ENCODE results near the gene ZDHHC1.

Gene ZDHHC1

GRCh38 chr16:67447508-67448076 is 31.3 kb upstream of the ZDHHC1 start:
- FAIRE-seq = peak; percentile 96

GRCh38 chr16:67446968-67447507 is 30.8 kb upstream of the ZDHHC1 start:
- DNase-seq (ENCODE audit: insufficient read length, low spot score) (no peak), FAIRE-seq (no peak)

More at GRCh38 chr16:67447508-67448076, 31.3 kb upstream of the ZDHHC1 start:
- peak; percentile 87 for DNase-seq (ENCODE audit: insufficient read length, low spot score)

GRCh38 chr16:67445913-67446907 is 29.9 kb upstream of the ZDHHC1 start:
- FAIRE-seq (no peak), DNase-seq (ENCODE audit: insufficient read length, low spot score) (no peak)

- FAIRE-seq (no peak), DNase-seq (ENCODE audit: insufficient read length, low spot score) (no peak)
These were observed 29.2 kb upstream of the ZDHHC1 start for GRCh38 chr16:67445441-67445912.

GRCh38 chr16:67445126-67445426 is 28.8 kb upstream of the ZDHHC1 start:
- FAIRE-seq = no peak
- no peak for DNase-seq (ENCODE audit: insufficient read length, low spot score)

- DNase-seq (ENCODE audit: insufficient read length, low spot score) (no peak), FAIRE-seq (no peak)
These were observed 28.2 kb upstream of the ZDHHC1 start for GRCh38 chr16:67444259-67445125.

GRCh38 chr16:67443265-67443664 is 27.0 kb upstream of the ZDHHC1 start:
- DNase-seq (ENCODE audit: insufficient read length, low spot score) = no peak
- no peak for FAIRE-seq

- DNase-seq (ENCODE audit: insufficient read length, low spot score) = no peak
- no peak for FAIRE-seq
These were observed 26.4 kb upstream of the ZDHHC1 start for GRCh38 chr16:67442581-67443255.

- no peak for DNase-seq (ENCODE audit: insufficient read length, low spot score)
- no peak for FAIRE-seq
These were observed 25.6 kb upstream of the ZDHHC1 start for GRCh38 chr16:67441907-67442306.

GRCh38 chr16:67441271-67441753 is 25.0 kb upstream of the ZDHHC1 start:
- FAIRE-seq (no peak), DNase-seq (ENCODE audit: insufficient read length, low spot score) (no peak)

GRCh38 chr16:67438824-67439393 is 22.6 kb upstream of the ZDHHC1 start:
- FAIRE-seq (no peak), DNase-seq (ENCODE audit: insufficient read length, low spot score) (no peak)

GRCh38 chr16:67438098-67438791 is 22.0 kb upstream of the ZDHHC1 start:
- FAIRE-seq (no peak), DNase-seq (ENCODE audit: insufficient read length, low spot score) (no peak)

GRCh38 chr16:67437513-67437912 is 21.2 kb upstream of the ZDHHC1 start:
- no peak for DNase-seq (ENCODE audit: insufficient read length, low spot score)
- no peak for FAIRE-seq

- FAIRE-seq (no peak), DNase-seq (ENCODE audit: insufficient read length, low spot score) (no peak)
These were observed 20.4 kb upstream of the ZDHHC1 start for GRCh38 chr16:67436640-67437193.

- no peak for FAIRE-seq
- DNase-seq (ENCODE audit: insufficient read length, low spot score) = no peak
These were observed 19.5 kb upstream of the ZDHHC1 start for GRCh38 chr16:67435758-67436164.

GRCh38 chr16:67433131-67433719 is 16.9 kb upstream of the ZDHHC1 start:
- DNase-seq (ENCODE audit: insufficient read length, low spot score) = no peak
- no peak for FAIRE-seq

GRCh38 chr16:67432506-67432890 is 16.2 kb upstream of the ZDHHC1 start:
- no peak for FAIRE-seq

GRCh38 chr16:67431775-67432505 is 15.7 kb upstream of the ZDHHC1 start:
- no peak for FAIRE-seq
- no peak for DNase-seq (ENCODE audit: insufficient read length, low spot score)

More at GRCh38 chr16:67432506-67432890, 16.2 kb upstream of the ZDHHC1 start:
- no peak for DNase-seq (ENCODE audit: insufficient read length, low spot score)
